ENCODE results near the gene ACSBG1.

ACSBG1 gene

DNA sequence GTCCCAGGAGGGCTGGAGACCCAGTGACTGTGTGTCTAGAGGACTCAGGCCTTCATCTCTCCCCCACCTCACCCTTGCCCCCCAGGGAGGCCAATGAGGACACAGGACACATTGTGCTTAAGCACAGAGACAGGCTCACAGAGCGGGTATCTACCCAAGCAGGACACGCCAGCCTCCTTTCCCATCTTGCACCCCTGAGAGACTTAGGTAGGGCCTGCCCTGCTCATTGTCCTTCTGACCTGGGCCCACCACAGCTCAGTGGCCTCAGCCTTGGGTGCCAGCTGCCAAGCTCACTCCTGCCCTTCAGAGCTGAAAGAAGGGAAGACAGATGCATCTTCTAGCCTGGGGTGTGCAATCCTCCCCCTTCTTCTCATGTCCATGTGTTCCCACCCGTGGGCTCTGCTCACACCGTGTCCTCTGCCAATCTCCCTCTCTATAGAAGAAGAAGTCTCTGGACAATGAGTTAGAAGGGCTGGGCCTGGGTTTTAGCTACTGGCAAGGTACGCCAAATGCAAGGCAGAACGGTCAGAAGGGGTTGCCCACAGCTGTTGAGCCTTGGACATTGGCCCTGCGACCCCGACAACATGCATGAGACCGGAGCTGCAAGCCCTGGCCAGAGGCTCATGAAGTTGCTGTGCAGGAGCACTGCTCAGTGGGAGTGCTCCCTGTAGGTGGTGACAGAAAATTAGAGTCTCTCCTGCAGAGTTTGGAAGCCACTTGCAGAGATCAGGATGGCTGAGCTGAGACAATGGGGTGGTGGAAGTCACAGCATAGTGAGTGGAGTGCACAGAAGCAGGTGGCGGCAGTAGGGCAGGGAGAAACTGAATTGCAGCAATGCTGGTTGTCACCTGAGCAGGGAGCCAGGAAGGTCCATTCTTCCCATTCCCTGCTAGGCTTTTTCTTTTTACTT is 32.8 kb downstream of the ACSBG1 start:
- no peak for DNase-seq

DNA sequence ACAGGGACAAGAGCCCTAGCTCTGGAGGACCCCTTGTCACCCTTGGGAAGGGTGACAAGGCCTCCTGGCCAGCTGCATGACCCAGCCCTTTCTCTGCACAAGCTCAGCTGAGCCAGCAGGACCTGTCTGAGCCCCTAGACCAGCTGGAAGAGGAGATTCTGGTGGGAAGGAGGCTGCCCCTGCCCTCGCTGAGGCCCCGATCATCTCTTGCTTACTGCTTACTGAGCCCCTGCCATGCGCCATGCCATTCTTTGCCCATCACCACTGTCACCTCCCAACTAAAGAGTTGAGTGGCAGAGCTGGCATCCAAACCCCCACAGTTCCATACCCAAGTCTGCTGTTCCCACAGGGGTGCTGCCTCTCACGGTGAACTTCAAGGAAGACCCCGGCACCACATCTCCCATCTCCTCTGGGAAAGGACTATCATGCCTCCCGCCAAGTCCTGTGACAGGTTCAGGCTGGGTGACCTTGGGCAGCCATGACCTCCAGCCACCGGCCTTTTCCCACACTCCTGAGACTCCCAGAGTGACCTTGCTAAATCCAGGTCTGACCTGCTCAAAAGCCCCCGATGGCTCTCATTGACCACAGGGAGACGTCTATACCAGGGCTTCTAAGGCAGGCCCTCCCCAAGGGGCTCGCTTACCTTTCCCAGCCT is 34.0 kb downstream of the ACSBG1 start:
- DNase-seq: no peak

DNA sequence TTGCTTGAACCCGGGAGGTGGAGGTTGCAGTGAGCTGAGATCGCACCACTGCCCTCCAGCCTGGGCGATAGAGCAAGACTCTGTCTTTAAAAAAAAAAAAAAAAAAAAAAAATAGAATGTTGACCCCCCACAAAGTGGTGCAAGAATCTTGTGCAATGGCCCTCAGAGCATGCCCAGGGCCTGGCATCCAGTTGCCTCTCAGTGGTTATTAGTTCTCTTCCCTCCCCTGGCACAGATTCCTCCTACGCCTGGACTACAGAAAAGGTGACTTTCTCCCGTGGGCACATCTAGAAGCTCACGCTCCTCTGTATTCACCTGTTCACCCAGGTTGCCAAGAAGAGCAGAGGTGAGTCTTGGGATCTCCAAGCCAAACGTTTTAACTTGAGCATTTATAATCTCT is 36.7 kb downstream of the ACSBG1 start:
- DNase-seq: no peak

DNA sequence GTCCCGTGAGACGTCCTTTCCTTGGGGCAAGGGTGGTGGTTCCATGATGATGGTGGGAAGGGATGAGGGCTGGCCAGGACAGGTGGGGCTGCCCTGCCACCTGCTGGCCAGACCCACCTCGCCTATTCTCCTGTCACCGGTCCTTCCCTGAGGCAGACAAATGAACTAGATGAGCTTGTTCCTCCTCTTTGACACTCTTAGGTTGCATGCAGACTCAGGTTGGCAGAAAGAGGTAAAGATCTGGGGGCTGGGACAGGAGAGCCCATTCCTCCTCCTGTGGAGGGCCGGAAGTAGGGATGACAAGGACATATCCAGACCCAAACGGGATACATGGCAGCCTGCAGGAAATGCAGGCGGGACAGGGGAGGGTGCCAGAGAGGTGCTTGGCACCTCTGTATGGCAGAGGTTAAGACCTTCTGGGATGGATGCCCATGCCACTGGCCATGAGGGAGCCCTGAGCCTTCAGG is 38.6 kb downstream of the ACSBG1 start:
- no peak for DNase-seq

GRCh38 chr15:78194568-78194925 is 39.8 kb downstream of the ACSBG1 start:
- DNase-seq: no peak

DNA sequence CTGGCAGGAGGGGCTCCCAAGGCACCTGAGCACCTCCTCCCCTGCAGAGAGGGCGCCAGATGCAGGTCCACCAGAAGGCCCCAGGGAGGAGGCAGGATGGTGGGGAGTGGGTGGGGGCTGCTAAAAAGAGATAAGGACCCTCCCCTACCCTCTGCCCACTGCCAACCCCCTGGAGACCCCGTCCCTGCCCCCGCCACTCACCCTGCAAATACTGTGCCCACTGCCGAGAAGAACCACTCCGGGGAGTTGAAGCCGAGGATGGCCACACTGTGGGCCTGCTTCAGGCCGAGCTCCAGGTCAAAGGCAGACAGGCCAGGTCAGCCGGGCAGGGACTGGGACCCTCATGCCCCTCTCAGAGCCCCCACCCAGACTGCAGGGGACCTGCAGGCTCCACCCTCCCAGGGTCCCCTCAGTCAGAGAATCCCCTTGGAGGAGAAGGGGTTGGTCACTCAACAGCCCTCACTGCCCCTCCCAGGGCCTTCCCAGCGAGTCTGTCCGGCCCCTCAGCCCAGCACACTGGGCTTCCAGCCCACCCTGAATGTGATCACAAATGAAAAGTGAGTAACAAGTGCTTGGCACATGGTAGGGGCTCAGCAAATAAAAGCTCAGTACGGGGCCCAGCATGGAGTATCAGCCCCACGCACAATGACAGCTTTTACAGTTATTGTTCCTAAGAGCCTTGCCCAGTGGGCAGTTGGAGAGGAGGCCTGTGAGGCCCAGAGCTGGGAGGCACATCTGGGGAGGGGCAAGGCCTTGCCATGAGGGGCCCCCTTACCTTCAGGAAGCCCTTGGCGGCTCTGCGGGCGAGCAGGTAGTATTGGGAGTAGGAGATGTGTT is 40.4 kb downstream of the ACSBG1 start:
- DNase-seq: no peak

DNA sequence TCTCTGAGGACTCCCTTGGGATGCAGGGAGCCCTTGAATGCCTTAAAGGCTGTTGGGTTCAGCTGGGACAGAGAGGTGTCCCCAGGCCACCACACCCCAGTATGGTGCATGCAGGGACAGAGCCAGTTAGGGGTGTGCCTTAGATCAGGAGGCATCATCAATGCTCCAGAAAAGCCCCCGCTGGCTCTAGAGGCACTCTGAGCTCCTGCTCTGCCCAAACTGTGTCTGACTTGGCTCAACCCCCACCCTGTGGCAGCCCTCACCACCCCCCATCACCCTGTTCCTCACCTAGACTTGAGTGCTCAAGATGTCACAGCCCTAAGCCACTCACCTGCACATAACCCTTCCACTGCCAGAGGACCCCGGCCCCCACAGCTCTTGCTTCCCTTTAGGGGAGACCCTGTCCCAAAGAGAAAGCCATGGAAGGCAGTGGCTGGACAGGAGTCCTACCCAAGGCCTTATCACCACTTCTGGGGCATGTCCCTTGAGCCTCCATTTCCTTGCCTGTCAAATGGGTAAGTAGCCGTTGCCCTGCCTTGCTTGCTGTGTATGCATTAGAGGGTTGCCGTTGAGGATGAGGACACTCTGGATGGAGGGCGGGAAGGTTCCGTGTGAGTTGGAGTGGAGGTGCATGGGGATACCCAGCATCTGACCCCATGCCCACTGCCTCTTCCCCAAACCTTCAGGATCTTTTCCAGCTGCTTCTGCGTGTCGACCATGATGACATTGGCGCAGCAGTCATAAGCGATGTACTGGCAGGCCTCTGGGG is 41.4 kb downstream of the ACSBG1 start:
- DNase-seq: no peak

GRCh38 chr15:78182821-78183220 is 51.5 kb downstream of the ACSBG1 start:
- no peak for DNase-seq

- DNase-seq: no peak
Observed at GRCh38 chr15:78182336-78182700, 52.0 kb downstream of the ACSBG1 start.

GRCh38 chr15:78179906-78180305 is 54.5 kb downstream of the ACSBG1 start:
- no peak for DNase-seq

DNA sequence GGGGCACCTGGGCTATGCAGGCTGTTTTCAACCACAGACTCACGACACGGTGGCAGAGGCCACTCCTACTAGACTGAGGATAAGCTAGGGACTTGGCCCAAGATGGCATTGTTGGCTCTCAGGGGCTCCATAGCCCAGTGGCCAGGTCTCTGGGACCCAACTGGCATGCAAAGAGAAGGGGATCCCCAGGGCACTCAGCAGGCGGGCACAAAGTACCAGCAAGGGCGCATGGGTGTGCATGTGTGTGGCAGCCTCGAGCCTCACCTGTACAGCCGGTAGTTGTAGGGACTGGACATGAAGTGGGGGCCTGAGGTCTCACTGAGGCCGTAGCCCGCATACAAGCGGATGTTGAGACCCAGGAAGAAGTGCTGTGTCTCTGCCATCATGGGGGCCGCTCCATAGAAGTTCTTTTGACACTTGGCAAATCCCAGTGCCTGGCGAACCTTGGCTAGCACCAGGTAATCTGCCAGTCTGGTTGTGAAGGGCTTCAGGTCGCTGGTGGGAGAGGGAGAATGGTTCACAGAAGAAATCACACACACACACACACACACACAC is 55.0 kb downstream of the ACSBG1 start:
- DNase-seq: no peak

- DNase-seq: no peak
Observed at GRCh38 chr15:78178064-78178463, 56.3 kb downstream of the ACSBG1 start.

DNA sequence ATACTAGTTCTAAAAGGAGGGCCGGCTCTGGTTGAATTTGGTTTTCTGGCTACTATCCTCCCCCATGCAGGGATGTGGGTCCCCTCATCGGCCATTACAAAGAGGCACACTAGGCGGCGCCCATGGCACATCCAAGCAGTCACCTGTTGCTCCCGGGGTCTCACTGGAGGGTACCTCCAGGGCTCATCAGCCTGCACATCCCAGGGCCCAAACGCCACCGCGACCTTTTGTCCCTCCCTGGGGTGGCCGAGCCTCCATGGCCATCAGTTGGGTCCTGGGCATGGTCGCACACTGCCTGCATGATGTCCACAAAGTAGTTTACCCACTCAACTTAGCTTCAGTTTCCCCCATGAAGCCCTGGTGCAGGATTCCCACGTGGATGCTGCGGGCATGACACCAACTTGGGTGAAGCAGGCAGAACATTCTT is 56.9 kb downstream of the ACSBG1 start:
- DNase-seq: peak; percentile 1

DNA sequence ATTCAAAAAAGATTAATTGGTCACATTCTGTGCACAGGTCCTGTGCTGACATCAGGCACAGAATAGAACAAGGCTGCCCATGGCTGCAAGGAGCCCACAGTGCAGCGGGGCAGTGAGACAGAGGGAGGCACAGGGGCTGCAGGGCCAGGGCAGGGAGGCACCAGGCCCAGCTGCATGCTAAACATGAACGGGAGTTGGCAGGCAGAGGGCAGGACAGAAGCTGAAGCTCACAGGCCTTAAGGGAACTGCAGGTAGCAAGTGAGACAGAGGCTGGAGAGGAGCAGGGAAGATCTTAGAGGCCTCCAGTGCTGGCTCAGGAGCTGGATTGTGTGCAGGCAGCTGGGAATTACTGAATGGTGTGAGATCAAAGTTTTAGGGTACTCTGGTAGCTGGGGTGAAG is 59.0 kb downstream of the ACSBG1 start:
- DNase-seq: no peak

DNA sequence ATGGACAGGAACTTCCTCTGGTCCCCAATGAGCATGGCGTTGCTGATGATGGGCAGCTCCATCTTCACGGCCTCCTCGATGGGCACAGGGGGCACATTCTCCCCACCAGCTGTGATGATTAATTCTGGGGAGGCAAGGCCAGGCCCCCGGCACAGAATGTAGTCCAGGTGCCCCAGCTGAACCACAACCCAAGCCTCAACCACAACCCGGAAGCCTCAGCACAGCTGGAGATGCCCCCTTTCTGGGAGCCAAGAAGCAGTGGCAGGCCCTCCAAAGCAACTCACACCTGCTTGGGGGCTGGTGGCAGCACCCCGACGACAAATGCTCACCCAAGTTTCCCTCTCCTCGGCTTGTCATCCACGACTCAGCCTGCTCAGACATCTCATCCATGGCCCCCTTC is 60.0 kb downstream of the ACSBG1 start:
- DNase-seq: no peak

- no peak for DNase-seq
Observed at GRCh38 chr15:78171864-78172472, 62.4 kb downstream of the ACSBG1 start.

DNA sequence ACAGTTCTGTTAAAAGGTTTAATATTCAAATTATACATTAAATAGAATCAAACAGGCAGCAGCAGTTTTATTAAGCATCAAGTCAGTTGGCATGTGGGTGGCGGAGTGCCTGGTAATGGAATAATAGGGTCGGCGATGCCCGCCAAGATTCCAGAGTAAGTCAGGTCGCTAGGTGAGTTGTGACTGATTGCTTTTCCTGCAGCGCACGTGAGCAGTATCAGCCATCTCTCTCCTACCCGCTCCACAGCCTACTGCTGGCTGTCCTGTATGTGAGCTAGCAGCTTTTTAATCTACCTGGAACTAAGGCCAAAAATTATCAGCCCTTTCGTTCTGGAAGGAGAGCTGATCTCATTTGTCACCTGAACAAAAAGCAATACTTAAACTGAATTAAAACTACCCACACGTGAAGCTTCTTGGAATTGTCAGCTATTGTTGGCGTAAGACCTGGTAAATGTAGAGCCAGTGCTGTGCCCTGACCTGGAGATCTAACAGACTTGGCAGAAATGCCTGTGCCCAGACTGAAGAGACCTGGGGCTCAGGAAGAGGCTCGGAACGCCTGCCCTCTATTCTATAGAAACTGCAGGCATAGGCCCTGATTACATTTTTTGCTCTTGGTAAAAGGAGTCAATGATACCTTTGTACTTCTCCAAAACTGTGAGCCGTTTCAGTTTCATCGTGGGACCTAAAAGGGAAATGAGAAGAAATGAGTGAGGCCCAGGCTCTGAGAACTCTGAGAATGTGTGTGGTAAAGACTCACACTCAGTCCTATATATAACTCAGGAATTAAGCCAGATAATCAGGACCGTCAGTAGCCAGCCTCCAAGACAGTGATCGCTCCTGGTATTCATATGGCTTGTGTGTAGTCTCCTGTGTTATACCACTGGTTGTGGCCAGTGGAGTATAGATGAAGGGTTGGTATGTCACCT is 63.3 kb downstream of the ACSBG1 start:
- no peak for DNase-seq

DNA sequence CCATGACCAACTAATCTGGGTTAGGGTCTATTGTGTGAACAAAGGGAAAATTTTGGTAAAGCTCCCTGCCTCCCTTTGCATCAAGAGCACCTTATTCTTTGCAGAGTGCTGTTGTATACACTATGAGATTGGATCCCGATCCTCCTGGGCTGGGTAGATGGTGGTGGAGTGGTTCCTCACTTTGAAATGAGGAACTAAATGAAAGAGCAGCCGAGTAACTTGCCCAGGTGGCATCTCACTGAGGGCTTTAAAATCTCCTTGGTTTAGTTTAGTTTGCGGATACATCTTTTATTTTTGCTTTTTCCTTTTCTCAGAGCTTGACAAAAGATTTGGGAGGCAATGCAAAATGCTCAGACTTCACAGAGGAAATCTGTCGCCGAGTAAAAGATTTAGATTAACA is 65.8 kb downstream of the ACSBG1 start:
- DNase-seq: no peak

- DNase-seq: no peak
Observed at GRCh38 chr15:78167227-78167888, 67.0 kb downstream of the ACSBG1 start.

GRCh38 chr15:78164010-78164409 is 70.4 kb downstream of the ACSBG1 start:
- DNase-seq: no peak
